ENCODE data around the gene SGMS1.
"Not testable (repeated sequence)": the region's sequence is repeated elsewhere in the genome, so short reads cannot be mapped to it uniquely, and the experiment has no call there.

Gene SGMS1

GRCh38 chr10:50281210-50281966, 342.4 kb downstream of the SGMS1 start:
- FAIRE-seq, result no peak

- FAIRE-seq, result no peak
These were observed 343.5 kb downstream of the SGMS1 start for GRCh38 chr10:50280049-50280841.

DNA sequence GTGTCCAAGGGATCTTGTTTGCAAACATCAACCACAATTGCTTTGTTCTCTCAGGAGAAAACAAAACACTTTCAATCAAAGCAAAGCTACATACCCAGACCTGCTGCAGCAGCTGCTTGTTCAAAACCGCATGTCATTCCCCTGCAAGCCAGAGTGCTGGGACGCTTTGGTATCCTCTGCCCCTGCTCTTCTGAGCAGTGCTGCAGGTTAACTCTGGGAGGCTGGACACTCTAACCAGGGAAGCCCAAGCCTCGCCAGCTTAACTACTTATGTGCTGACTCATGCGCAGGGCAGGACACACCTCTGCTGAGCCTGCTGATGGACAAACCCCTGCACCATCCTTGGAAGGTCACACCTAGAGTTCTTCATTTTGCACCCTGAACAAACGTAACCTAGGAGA, 344.3 kb downstream of the SGMS1 start:
- no peak for FAIRE-seq

DNA sequence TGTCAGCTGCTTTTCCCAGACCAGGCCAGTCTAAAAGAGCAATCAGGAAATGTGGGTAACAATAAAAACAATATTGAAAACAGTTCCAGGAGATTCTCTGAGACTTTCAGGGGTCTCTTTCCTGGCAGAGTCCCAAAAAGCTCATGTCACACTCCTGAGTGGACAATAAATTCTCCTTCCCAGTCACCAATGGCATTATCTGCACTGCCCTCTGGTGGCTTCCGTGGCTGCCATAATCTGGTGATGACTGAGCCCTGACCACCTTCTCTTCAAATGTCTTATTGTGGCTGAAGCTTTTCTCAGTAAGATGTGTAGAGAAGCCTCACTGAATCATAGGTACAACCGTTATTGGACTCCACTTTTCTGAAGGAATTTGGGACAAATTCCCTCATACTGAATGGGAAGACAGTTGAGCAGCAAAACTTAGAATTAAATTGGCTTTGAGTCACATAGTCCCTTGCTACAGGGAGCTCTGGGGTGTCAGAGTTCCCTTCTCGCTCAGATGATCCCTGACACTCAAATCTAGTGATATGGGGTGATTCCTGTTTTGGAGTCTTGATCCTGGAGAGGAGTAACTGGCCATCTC, 348.0 kb downstream of the SGMS1 start:
- FAIRE-seq, result no peak

GRCh38 chr10:50272531-50272930, 351.2 kb downstream of the SGMS1 start:
- no peak for FAIRE-seq

DNA sequence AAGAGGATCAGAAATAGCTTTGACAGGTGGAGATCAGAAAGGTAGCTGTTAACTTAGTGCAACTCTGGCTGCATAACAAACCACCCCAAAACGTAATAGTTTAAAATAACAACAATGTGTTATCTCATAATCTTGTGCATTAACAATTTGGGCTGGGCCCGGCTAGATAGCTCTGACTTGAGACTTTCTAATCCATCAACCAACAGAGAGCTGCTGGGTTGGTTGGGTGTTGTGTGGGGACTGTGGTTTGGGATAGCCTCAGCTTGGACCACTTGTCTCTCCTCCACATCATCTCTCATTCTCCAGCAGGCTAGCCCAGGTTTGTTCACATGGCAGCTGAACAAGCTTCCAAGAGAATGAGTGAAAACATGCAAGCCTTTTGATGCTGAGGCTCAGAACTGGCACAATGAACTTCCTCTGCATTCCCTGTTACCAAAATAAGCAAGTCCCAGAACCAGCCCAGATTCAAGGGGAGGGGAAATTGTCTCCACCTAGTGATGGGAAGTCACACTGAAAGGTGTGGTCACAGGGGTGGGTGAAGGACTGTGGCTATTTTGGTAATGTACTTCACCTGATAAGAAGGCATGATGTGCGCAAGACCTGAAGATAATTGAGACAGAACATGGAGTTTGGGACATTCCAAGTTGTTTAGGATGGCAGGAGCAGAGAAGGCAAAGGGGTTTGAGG, 352.0 kb downstream of the SGMS1 start:
- no peak for FAIRE-seq

DNA sequence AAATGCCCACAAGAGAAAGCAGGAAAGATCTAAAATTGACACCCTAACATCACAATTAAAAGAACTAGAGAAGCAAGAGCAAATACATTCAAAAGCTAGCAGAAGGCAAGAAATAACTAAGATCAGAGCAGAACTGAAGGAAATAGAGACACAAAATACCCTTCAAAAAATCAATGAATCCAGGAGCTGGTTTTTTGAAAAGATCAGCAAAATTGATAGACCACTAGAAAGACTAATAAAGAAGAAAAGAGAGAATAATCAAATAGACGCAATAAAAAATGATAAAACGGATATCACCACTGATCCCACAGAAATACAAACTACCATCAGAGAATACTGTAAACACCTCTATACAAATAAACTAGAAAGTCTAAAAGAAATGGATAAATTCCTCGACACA, 355.9 kb downstream of the SGMS1 start:
- not testable (repeated sequence) for FAIRE-seq

DNA sequence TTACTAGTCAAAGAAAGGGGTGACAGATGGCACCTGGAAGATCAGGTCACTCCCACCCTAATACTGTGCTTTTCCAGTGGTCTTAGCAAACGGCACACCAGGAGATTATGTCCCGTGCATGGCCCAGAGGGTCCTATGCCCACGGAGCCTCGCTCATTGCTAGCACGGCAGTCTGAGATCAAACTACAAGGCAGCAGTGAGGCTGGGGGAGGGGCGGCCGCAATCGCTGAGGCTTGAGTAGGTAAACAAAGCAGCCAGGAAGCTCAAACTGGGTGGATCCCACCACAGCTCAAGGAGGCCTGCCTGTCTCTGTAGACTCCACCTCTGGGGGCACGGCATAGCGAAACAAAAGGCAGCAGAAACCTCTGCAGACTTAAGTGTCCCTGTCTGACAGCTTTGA, 361.1 kb downstream of the SGMS1 start:
- not testable (repeated sequence) for FAIRE-seq

GRCh38 chr10:50260791-50261281, 362.9 kb downstream of the SGMS1 start:
- no peak for FAIRE-seq

Data from colon (tissue), 2 donors.